Activated B cell treated with CpG ODN at 0.5 μM for 24 hours (primary cell): Measurements from ENCODE around the gene KRTAP5-3. TPM values are rescaled to one million over a fixed set of nuclear protein-coding genes. Genes with fewer than 3 reads are reported as not detected.

ENCODE experiments used
- ATAC-seq: fragments of 200-7000 bp; cut with Tn5 transposase; one replicate; pipeline ENCODE4 v1.10.0; 2021; ENCODE audit warnings: low read depth, mild to moderate bottlenecking, moderate library complexity
- CTCF ChIA-PET: fragments of 350-600 bp; sonication (Branson Sonifier 250); formaldehyde crosslinking; loops from one replicate; lab custom pipeline; 2021; ENCODE audit warnings: antibody characterized with exemption; lab: Charles Lee
- POLR2A ChIA-PET: fragments of 350-600 bp; sonication (Branson Sonifier 250); formaldehyde crosslinking; loops from one replicate; lab custom pipeline; 2021; ENCODE audit warnings: antibody characterized with exemption; lab: Charles Lee
- DNase-seq: peaks from one replicate; pipeline ENCODE4 v3.0.0; 2022
- H3K27ac Mint-ChIP-seq: one replicate; pipeline ENCODE4 v1.8.0; 2020; ENCODE audit warnings: mixed read lengths
- H3K27me3 Mint-ChIP-seq: one replicate; pipeline ENCODE4 v1.8.0; 2021; ENCODE audit warnings: mixed read lengths
- H3K36me3 Mint-ChIP-seq: one replicate; pipeline ENCODE4 v1.8.0; 2021; ENCODE audit warnings: low read depth, mixed read lengths
- H3K4me1 Mint-ChIP-seq: one replicate; pipeline ENCODE4 v1.8.0; 2021; ENCODE audit warnings: mixed read lengths
- H3K4me3 Mint-ChIP-seq: one replicate; pipeline ENCODE4 v1.8.0; 2020; ENCODE audit warnings: mild to moderate bottlenecking, mixed read lengths
- H3K9me3 Mint-ChIP-seq: one replicate; pipeline ENCODE4 v1.8.0; 2020; ENCODE audit warnings: mixed read lengths
- CTCF ChIP-seq: fragments of 200-600 bp; IDR thresholded peaks from one replicate; pipeline ENCODE4 v1.8.0; 2022; ENCODE audit warnings: antibody characterized with exemption, mild to moderate bottlenecking
- intact Hi-C: fragments of 100-400 bp; cut with micrococcal nuclease; formaldehyde crosslinking; loops from one replicate; pipeline ENCODE4 v1.15.1; 2024
- total RNA-seq: library from RNA; stranded (reverse); gene quantifications from 2 replicates; pipeline ENCODE4 v1.2.3, GENCODE V29; 2022

KRTAP5-3 gene
- total RNA-seq, 1 donor from 2014 or later: not detected

- no peak for TF ChIP-seq CTCF
- H3K4me3 Mint-ChIP-seq: no peak overlapping the region
- intact Hi-C loops: loop anchor here (5.0 kb wide), 1 partner anchor 38 kb away; no protein-coding TSS in a partner anchor
- ATAC-seq (no peak), DNase-seq (no peak)
- CTCF ChIA-PET: interaction anchor here (1.0 to 4.0 kb wide), 3 partner anchors 39 to 496 kb away, joined by 3 to 61 read pairs (median 48); partner anchors contain the start of gene SYT8
- peaks cover 34% of the 10 kb centered on the region for H3K27me3 Mint-ChIP-seq
- POLR2A ChIA-PET: no interaction called here
- H3K9me3 Mint-ChIP-seq: no peaks in the 10 kb centered on the region
- no peaks in the 10 kb centered on the region for H3K36me3 Mint-ChIP-seq
- H3K27ac Mint-ChIP-seq: no peak overlapping the region
- peaks cover 3% of the 10 kb centered on the region for H3K4me1 Mint-ChIP-seq
These were observed 46.3 kb upstream of the KRTAP5-3 start for GRCh38 chr11:1654388-1655167.

GRCh38 chr11:1653541-1654387, 45.5 kb upstream of the KRTAP5-3 start:
- peaks cover 30% of the 10 kb centered on the region for H3K27me3 Mint-ChIP-seq
- DNase-seq (no peak), ATAC-seq (no peak)
- no peaks in the 10 kb centered on the region for H3K9me3 Mint-ChIP-seq
- ChIA-PET CTCF (interaction anchor here (1.0 to 4.0 kb wide), 9 partner anchors 13 to 497 kb away, joined by 3 to 61 read pairs (median 13); partner anchors contain the start of genes MRPL23 and SYT8), POLR2A (no interaction called here)
- H3K4me3 Mint-ChIP-seq: no peak overlapping the region
- TF ChIP-seq CTCF: no peak
- H3K36me3 Mint-ChIP-seq: no peaks in the 10 kb centered on the region
- intact Hi-C loops: loop anchor here (5.0 kb wide), 1 partner anchor 39 kb away; no protein-coding TSS in a partner anchor
- H3K4me1 Mint-ChIP-seq: no peaks in the 10 kb centered on the region
- no peak overlapping the region for H3K27ac Mint-ChIP-seq

GRCh38 chr11:1652771-1653540, 44.7 kb upstream of the KRTAP5-3 start:
- ChIA-PET CTCF (interaction anchor here (0.6 to 4.0 kb wide), 22 partner anchors 9 to 501 kb away, joined by 3 to 61 read pairs (median 5); partner anchors contain the start of genes MRPL23, SYT8 and TNNI2), POLR2A (interaction anchor here (0.9 kb wide), 1 partner anchor 41 kb away, joined by 3 read pairs; no protein-coding TSS in a partner anchor)
- DNase-seq (peak; percentile 74), ATAC-seq (peak; percentile 91)
- Mint-ChIP-seq H3K36me3 (no peaks in the 10 kb centered on the region), H3K4me1 (no peaks in the 10 kb centered on the region), H3K4me3 (no peak overlapping the region), H3K27me3 (peaks cover 24% of the 10 kb centered on the region), H3K9me3 (no peaks in the 10 kb centered on the region), H3K27ac (no peak overlapping the region)
- intact Hi-C loops: loop anchor here (1.0 to 5.0 kb wide), 4 partner anchors 39 to 503 kb away; no protein-coding TSS in a partner anchor
- peak; percentile 80 for TF ChIP-seq CTCF

- Mint-ChIP-seq H3K4me1 (no peaks in the 10 kb centered on the region), H3K27me3 (peaks cover 21% of the 10 kb centered on the region), H3K4me3 (no peak overlapping the region), H3K36me3 (no peaks in the 10 kb centered on the region), H3K9me3 (no peaks in the 10 kb centered on the region), H3K27ac (no peak overlapping the region)
- CTCF ChIA-PET: interaction anchor here (0.6 to 4.0 kb wide), 22 partner anchors 9 to 502 kb away, joined by 3 to 61 read pairs (median 5); partner anchors contain the start of genes MRPL23, SYT8 and TNNI2
- ATAC-seq (no peak), DNase-seq (no peak)
- intact Hi-C loops: loop anchor here (1.0 to 5.0 kb wide), 4 partner anchors 40 to 504 kb away; no protein-coding TSS in a partner anchor
- POLR2A ChIA-PET: interaction anchor here (0.9 kb wide), 1 partner anchor 41 kb away, joined by 3 read pairs; no protein-coding TSS in a partner anchor
- no peak for TF ChIP-seq CTCF
These were observed 44.1 kb upstream of the KRTAP5-3 start for GRCh38 chr11:1652442-1652770.
